Activated CD4-positive, alpha-beta T cell treated with anti-CD3 and anti-CD28 coated beads, Interleukin-2, amount 10 ng/mL, durations not matched to agents 24 days and 14 days (primary cell): ENCODE measurements around the gene HDGFL3. TPM values are rescaled to one million over a fixed set of nuclear protein-coding genes. Genes with fewer than 3 reads are reported as not detected.
"Not testable (repeated sequence)": the region's sequence is repeated elsewhere in the genome, so short reads cannot be mapped to it uniquely, and the experiment has no call there.

Experiments
- DNase-seq: peaks from one replicate; pipeline ENCODE4 v3.0.0; 2022
- H3K27ac Mint-ChIP-seq: one replicate; pipeline ENCODE4 v1.8.0; 2022; ENCODE audit warnings: mild to moderate bottlenecking, mixed read lengths
- H3K27me3 Mint-ChIP-seq: one replicate; pipeline ENCODE4 v1.8.0; 2022; ENCODE audit warnings: mixed read lengths
- H3K36me3 Mint-ChIP-seq: one replicate; pipeline ENCODE4 v1.8.0; 2022; ENCODE audit warnings: low read depth, mild to moderate bottlenecking, mixed read lengths
- H3K4me1 Mint-ChIP-seq: one replicate; pipeline ENCODE4 v1.8.0; 2021; ENCODE audit warnings: mixed read lengths
- H3K4me3 Mint-ChIP-seq: one replicate; pipeline ENCODE4 v1.8.0; 2022; ENCODE audit warnings: mild to moderate bottlenecking, moderate library complexity, mixed read lengths
- H3K9me3 Mint-ChIP-seq: one replicate; pipeline ENCODE4 v1.8.0; 2021; ENCODE audit warnings: mixed read lengths
- intact Hi-C: fragments of 100-400 bp; cut with micrococcal nuclease; formaldehyde crosslinking; loops from one replicate; pipeline ENCODE4 v1.15.1; 2023
- total RNA-seq: library from RNA; stranded (reverse); gene quantifications from 2 replicates; pipeline ENCODE4 v1.2.3, GENCODE V29; 2022

The HDGFL3 gene
- total RNA-seq, 1 donor from 2014 or later = 34.6 TPM

DNA sequence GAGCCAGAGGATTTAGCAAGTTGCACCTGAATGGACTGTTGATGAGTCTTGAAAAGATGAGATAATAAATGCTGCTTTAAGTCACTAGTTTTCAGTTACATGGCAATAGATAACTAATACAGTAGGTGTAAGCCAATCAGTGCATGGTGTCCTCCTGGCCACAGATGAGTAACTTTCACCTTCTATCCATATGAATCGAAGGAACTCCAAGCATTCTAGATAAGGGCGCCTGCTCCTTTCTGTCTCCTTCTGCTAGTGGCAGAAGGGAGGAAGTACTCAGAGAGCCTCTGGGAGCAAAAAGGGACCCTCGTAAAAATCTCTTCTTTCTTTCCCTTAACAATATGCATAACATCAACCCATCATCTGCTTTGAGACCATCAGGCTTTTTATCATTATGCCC, 62.9 kb downstream of the HDGFL3 start:
- Mint-ChIP-seq H3K27ac (no peak overlapping the region), H3K4me3 (no peak overlapping the region), H3K27me3 (peaks cover 14% of the 10 kb centered on the region), H3K4me1 (no peaks in the 10 kb centered on the region), H3K36me3 (peaks cover 34% of the 10 kb centered on the region), H3K9me3 (peaks cover 11% of the 10 kb centered on the region)
- intact Hi-C loops = no loop called here
- DNase-seq = no peak

DNA sequence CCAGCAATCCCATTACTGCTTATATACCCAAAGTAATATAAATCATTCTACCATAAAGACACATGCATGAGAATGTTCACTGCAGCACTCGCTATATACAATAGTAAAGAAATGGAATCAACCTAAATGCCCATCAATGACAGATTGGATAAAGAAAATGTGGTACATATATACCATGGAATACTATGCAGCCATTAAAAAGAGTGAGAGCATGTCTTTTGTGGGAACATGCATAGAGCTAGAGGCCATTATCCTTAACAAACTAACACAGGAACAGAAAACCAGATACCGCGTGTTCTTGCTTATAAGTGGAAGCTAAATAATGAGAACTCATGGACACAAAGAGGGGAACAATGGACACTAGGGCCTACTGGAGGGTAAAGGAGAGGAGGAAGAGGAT, 65.5 kb downstream of the HDGFL3 start:
- H3K9me3 Mint-ChIP-seq = peaks cover 11% of the 10 kb centered on the region
- H3K27ac Mint-ChIP-seq, H3K27me3 Mint-ChIP-seq, H3K4me3 Mint-ChIP-seq, H3K4me1 Mint-ChIP-seq, intact Hi-C loops, DNase-seq: not testable (repeated sequence)
- peaks cover 26% of the 10 kb centered on the region for H3K36me3 Mint-ChIP-seq

DNA sequence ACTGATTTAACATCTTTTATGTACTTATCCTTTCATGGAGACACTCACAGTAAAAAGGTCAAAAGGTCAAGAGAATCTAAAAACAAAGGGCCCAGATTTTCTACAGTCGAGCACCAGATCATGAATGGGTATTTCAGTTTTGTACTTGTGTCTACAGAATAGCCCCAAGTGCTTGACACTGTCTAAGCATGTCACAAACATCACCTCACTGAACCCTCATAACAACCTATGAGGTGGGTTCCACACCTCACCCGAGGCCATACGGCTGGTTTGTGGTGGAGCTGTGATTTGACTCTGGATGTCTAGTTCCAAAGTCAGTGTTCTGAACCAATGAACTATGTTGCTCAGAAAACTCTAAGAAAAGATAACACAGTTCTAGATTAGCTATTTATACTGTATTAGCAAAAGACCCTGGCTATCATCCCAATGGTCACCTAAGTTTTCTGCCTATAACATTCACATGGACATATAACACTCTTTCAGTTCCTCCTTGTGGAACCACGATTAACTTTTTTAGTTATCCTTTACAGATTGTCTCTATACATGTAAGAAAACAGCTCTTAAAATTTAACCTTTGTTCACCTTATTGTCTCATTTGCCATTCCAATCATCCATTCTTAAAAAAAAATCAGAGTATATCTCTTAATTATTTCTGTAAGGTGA, 74.6 kb downstream of the HDGFL3 start:
- no peak for DNase-seq
- Mint-ChIP-seq H3K4me1 (no peaks in the 10 kb centered on the region), H3K4me3 (no peak overlapping the region), H3K9me3 (no peaks in the 10 kb centered on the region), H3K36me3 (peaks cover 23% of the 10 kb centered on the region), H3K27me3 (no peaks in the 10 kb centered on the region), H3K27ac (no peak overlapping the region)
- intact Hi-C loops = no loop called here

DNA sequence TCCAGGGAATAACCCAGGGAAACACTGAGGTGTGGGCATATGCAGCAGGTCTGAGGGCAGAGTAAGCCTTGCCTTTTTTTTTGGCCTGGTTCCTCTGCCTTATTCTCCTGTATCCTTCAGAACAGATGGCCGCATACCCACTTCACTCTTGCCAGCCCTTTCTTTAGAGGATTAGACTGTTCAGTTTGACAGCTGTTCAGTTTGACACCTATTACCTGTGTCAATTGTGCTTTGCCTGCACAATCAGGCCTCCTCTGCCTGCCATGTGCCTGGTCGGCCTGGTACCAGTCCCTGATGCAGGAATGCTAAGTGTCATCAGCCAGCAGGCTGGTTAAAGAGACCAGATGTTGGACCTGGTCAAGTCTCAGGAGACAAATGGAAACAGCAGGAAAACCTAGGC, 77.8 kb downstream of the HDGFL3 start:
- intact Hi-C loops = no loop called here
- Mint-ChIP-seq H3K27ac (no peak overlapping the region), H3K27me3 (no peaks in the 10 kb centered on the region), H3K4me3 (no peak overlapping the region), H3K4me1 (no peaks in the 10 kb centered on the region), H3K9me3 (no peaks in the 10 kb centered on the region), H3K36me3 (peaks cover 23% of the 10 kb centered on the region)
- DNase-seq = no peak

DNA sequence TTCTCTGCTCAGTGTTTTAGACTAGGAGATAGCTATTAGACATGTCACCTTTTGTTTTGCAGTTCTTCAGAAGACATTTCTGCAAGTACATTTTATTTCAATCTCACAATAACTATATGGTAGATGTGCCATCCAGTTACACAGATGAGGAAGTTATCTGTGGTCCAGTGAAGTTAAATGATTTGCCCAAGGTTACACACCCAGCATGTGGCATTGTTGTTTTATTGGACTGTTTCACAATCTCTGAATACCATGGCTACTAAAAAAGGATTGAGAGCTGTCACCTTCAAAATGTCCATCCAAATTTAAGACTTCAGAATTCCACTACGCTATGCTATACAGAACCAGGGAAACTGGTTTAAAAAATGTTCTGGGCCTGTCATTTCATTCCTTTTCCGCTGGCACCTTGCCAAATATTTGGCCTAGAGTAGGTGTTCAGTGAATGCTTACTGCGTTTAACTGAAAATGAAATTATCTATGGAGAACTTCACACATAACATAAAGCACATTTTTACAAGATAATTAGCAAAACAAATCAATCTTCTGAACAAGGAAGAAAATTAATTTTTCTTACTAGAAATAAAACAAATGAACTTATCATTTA, 80.0 kb downstream of the HDGFL3 start:
- Mint-ChIP-seq H3K4me1 (no peaks in the 10 kb centered on the region), H3K36me3 (peaks cover 28% of the 10 kb centered on the region), H3K4me3 (no peak overlapping the region), H3K27ac (no peak overlapping the region), H3K27me3 (no peaks in the 10 kb centered on the region), H3K9me3 (no peaks in the 10 kb centered on the region)
- intact Hi-C loops = no loop called here
- no peak for DNase-seq

DNA sequence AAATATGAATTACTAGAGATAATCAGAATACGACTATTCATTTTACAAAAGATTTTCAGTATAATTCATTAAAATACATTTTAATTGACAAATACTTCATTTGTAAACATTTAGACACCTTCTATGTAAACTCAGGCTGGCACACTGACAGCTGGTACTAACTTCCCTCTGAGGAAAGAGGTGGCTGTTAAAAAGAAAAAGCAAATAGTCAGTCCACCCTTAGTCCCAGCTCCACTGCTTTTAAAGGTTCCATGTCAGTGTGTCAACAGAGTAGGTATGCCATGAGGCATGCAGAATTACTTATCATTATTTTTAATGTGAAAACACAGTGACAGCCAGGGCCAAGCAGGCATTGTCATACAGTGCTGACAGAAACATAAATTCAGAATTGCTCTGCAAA, 84.1 kb downstream of the HDGFL3 start:
- H3K4me3 Mint-ChIP-seq = no peak overlapping the region
- H3K27me3 Mint-ChIP-seq = no peaks in the 10 kb centered on the region
- no peak for DNase-seq
- intact Hi-C loops = no loop called here
- no peaks in the 10 kb centered on the region for H3K9me3 Mint-ChIP-seq
- H3K36me3 Mint-ChIP-seq = peaks cover 21% of the 10 kb centered on the region
- no peak overlapping the region for H3K27ac Mint-ChIP-seq
- no peaks in the 10 kb centered on the region for H3K4me1 Mint-ChIP-seq

DNA sequence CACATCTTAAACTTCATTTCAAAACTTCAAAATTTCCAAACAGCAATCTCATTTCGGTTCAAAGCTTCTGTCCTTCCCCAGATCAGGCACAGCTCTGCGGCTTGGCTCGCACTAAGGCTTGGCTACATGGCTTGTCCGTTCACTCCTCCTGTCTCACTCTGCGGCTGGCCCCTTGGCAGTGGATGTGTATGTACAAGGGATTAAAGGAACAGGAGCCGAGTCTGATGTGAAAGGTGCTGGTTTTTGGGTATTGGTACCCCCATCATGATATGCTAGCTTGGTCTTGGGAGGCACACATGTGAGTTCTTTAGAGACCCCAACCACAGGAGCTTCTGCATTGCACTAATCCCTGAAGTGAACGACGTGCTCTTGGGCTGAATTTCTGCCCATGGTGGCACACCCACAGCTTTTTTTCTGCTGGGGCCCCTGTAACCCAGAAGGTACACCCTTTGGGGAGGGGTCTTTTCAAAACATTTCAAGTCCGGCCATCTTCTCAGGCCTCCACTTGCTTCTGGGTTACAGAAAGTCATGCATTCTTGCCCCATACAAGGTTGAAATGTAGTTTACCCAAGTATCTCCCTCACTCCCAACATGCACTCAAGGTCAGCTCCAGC, 87.5 kb downstream of the HDGFL3 start:
- Mint-ChIP-seq H3K4me3 (no peak overlapping the region), H3K36me3 (peaks cover 19% of the 10 kb centered on the region)
- intact Hi-C loops = no loop called here

DNA sequence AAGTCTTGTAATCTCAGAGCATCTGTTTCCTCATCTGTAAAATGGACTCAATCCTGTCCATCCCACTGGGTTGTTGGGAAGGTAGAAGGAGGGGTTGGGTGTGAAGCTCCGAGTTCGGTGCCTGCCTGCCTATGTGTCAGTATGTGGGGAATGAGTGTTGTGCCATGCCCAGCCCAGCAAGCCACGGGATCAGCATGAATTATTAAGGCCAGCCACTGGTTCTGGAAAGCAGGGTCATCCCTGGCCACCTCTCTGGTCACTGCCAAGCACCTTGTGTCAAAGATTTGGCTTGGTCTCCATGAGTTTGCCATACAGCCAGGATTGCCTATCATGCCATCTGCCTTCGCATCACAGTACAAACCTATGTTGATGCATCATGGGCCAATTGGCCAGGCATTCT, 88.7 kb downstream of the HDGFL3 start:
- H3K27me3 Mint-ChIP-seq = no peaks in the 10 kb centered on the region
- H3K4me3 Mint-ChIP-seq = no peak overlapping the region
- intact Hi-C loops = no loop called here
- H3K9me3 Mint-ChIP-seq = no peaks in the 10 kb centered on the region
- H3K4me1 Mint-ChIP-seq = no peaks in the 10 kb centered on the region
- no peak for DNase-seq
- peaks cover 20% of the 10 kb centered on the region for H3K36me3 Mint-ChIP-seq
- no peak overlapping the region for H3K27ac Mint-ChIP-seq

More for the DNA sequence above, 87.5 kb downstream of the HDGFL3 start:
- no peak for DNase-seq
- Mint-ChIP-seq H3K4me1 (no peaks in the 10 kb centered on the region), H3K27me3 (no peaks in the 10 kb centered on the region), H3K27ac (no peak overlapping the region), H3K9me3 (no peaks in the 10 kb centered on the region)

DNA sequence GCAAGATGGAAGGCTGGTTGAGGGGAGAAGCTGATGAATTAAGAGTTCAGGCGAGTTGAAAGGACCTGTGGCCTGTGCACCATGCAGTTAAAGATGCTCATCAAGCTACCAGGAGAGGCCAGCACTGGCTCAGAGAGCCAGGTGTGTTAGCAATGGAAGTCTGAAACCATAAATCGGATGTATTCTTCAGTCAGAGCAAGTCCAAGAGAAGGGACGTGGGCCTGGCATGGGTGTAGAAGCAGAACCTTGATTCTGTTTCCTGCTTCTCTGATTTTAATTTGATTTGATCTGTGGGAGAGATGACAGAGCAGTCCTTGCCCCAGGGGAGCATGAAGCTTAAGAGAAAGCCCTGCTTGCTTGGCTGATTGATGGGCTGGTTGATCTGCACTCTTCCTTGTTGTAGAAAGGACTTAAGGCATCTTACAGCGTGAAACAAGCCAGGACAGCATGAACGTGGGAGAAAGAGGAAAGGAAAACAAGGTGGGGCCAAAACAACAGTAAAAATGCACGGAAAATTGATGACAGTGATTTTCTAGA, 89.3 kb downstream of the HDGFL3 start:
- H3K27me3 Mint-ChIP-seq = no peaks in the 10 kb centered on the region
- H3K36me3 Mint-ChIP-seq = peaks cover 21% of the 10 kb centered on the region
- intact Hi-C loops = no loop called here
- H3K4me1 Mint-ChIP-seq = no peaks in the 10 kb centered on the region
- no peaks in the 10 kb centered on the region for H3K9me3 Mint-ChIP-seq
- no peak overlapping the region for H3K4me3 Mint-ChIP-seq
- DNase-seq = no peak
- no peak overlapping the region for H3K27ac Mint-ChIP-seq

DNA sequence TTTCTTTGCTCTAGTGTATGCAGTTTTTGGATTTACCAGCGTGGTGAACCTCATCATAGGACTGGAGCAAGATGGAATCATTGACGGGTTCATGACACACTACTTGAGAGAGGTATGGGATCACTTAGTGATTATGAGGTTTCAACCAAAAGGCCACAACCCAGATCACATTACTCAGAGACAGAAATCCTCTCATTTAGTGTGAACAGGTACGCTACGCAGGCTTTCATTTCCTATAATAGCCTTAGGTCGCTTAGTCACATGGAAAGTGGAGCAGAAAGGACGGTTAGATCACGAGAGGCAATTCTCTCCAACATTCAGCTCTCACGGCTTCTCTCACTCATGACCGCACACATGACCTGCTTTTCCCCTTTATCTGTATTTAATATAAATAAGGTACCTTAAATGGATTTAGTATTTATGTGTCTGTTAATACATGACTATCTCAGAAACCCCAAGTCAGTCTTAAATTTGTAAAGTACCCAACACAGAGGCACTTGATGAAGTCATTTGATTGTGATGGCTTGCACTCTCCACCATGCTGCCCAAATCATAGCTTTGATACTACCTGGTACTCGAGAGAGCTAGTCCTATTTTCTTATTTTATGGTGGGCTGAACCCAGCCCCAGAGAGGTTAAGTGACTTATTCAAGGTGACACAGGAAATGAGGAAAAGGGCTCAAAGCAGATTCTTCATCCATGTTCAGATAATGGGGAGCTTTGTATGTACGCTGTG, 91.6 kb downstream of the HDGFL3 start:
- intact Hi-C loops = no loop called here
- H3K9me3 Mint-ChIP-seq = peaks cover 5% of the 10 kb centered on the region
- no peak for DNase-seq
- peaks cover 22% of the 10 kb centered on the region for H3K36me3 Mint-ChIP-seq
- H3K27me3 Mint-ChIP-seq = no peaks in the 10 kb centered on the region
- no peak overlapping the region for H3K27ac Mint-ChIP-seq
- no peak overlapping the region for H3K4me3 Mint-ChIP-seq
- peaks cover 9% of the 10 kb centered on the region for H3K4me1 Mint-ChIP-seq

DNA sequence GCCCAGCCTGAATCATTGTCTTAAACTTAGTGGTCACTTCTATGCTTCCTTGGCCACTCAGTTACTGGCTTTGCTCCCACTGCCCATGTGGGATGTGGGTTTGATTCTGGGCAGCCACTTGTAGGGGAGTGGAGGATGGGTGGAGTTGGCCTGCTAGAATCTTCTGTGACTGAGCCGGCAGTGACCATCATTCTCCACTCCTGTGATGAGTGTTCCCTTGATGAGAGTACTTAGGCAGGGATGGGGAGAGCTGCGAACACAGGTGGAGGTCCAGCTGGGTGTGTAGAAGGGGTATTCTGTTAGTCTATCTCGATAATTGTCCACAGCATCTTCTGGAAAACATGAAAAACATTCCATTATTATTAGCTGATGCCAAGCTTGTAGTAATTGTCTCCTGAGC, 92.2 kb downstream of the HDGFL3 start:
- Mint-ChIP-seq H3K27ac (no peak overlapping the region), H3K4me3 (no peak overlapping the region), H3K36me3 (peaks cover 21% of the 10 kb centered on the region), H3K27me3 (no peaks in the 10 kb centered on the region), H3K4me1 (peaks cover 10% of the 10 kb centered on the region), H3K9me3 (peaks cover 5% of the 10 kb centered on the region)
- DNase-seq = no peak
- intact Hi-C loops = no loop called here

DNA sequence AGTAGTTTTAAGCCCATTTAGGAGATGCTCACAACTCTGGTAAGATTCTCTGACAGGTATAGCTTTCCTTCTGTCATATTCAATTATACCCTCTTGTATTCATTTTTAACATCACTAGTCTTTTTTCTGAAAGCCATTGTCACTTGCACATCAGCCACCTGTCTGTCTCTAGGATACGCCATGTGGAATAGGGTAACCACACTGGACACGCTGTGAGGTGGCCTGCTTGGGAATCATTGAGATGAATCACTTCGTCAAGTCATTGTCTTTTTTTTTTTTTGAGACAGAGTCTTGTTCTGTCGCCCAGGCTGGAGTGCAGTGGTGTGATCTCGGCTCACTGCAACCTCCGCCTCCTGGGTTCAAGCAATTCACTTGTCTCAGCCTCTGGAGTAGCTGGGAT, 92.8 kb downstream of the HDGFL3 start:
- no peaks in the 10 kb centered on the region for H3K27me3 Mint-ChIP-seq
- H3K27ac Mint-ChIP-seq = no peak overlapping the region
- H3K4me3 Mint-ChIP-seq = no peak overlapping the region
- H3K4me1 Mint-ChIP-seq = peaks cover 14% of the 10 kb centered on the region
- peaks cover 5% of the 10 kb centered on the region for H3K9me3 Mint-ChIP-seq
- no peak for DNase-seq
- intact Hi-C loops = no loop called here
- H3K36me3 Mint-ChIP-seq = peaks cover 21% of the 10 kb centered on the region

DNA sequence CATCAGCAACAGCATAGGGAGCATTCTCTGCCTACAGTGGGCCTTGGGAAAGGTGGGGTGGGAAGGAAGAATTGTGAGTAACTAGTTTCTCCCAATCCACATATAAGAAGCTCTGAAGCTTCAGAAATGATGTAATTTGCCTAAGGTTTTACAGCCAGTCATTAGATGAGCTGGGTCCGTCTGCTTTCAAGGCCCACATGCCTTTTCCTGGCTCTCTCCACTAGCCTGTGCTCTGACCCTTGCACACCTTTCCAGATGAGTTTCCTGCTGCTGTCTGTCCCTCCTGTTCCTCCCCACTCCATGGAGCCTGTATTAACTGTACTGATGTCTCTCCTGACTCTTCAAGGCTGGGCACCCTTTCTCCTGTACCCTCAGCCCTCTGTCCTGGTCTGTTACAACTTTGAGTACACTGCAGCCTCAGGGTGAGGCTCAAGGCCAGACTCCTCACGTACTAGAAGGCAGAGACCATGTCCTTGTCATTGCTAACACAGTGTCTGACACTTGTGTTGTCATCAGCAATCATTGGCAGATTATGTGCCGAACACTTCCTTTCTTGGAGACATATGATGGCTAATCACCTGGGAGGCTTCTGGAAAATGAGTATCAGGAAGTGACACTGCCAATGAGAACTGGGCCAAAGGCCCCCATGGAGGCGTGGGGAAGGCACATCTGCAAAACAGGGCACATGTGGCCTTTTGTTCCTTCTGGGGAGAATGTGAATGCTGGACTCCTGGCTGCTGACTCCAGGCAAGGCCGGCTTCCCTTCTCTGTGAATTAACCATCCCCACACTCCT, 93.5 kb downstream of the HDGFL3 start:
- Mint-ChIP-seq H3K27me3 (no peaks in the 10 kb centered on the region), H3K9me3 (peaks cover 5% of the 10 kb centered on the region), H3K27ac (no peak overlapping the region), H3K4me1 (peaks cover 21% of the 10 kb centered on the region), H3K36me3 (peaks cover 21% of the 10 kb centered on the region), H3K4me3 (no peak overlapping the region)
- DNase-seq = no peak
- intact Hi-C loops = no loop called here
